H1 (cell line): Measurements from ENCODE around the gene LCN2. TPM values are rescaled to one million over a fixed set of nuclear protein-coding genes. Genes with fewer than 3 reads are reported as not detected.

Experiments used
- CTCF ChIA-PET: fragments of 300-600 bp; sonication (Branson Sonifier 250); formaldehyde crosslinking; loops from one replicate; lab custom pipeline; 2021; ENCODE audit not compliant: partially characterized antibody; lab: Charles Lee
- POLR2A ChIA-PET: fragments of 300-600 bp; sonication (Branson Sonifier 250); formaldehyde crosslinking; loops from one replicate; lab custom pipeline; 2021; ENCODE audit warnings: inconsistent platforms; ENCODE audit not compliant: partially characterized antibody; lab: Charles Lee
- DNase-seq, 2 experiments: peaks; one replicate each; pipeline versions ENCODE4 v3.0.0 to v3.0.0-alpha.2; 2010 to 2022; ENCODE audit warnings: low spot score in 2 of 2, low read depth in 1 of 2, mixed read lengths in 1 of 2
- FAIRE-seq: peaks from 2 replicates; lab custom pipeline; 2011; peaks lifted over from hg19 to GRCh38; lab: Jason Lieb, UNC
- H2AFZ ChIP-seq: 2 replicates; pipeline ENCODE4 v1.8.1; 2012; ENCODE audit warnings: low read length, inconsistent platforms
- H2AK5ac ChIP-seq: 2 replicates; pipeline ENCODE4 v1.6.1; 2013; ENCODE audit warnings: low read depth, low read length
- H2BK120ac ChIP-seq: replicated peaks from 2 replicates; pipeline ENCODE3; 2013; ENCODE audit warnings: low read depth, low read length, inconsistent platforms
- H2BK12ac ChIP-seq: 2 replicates; pipeline ENCODE4 v1.6.1; 2013; ENCODE audit warnings: low read depth, low read length
- H2BK15ac ChIP-seq: 2 replicates; pipeline ENCODE4 v1.6.1; 2013; ENCODE audit warnings: low read length
- H2BK20ac ChIP-seq: 2 replicates; pipeline ENCODE4 v1.6.1; 2013; ENCODE audit warnings: low read length
- H2BK5ac ChIP-seq: 2 replicates; pipeline ENCODE4 v1.6.1; 2013; ENCODE audit warnings: low read depth, low read length
- H3K14ac ChIP-seq: 2 replicates; pipeline ENCODE4 v1.6.1; 2013; ENCODE audit warnings: inconsistent platforms; ENCODE audit not compliant: insufficient read length
- H3K18ac ChIP-seq: 2 replicates; pipeline ENCODE4 v1.6.1; 2013; ENCODE audit warnings: low read length; ENCODE audit errors: extremely low read depth
- H3K23ac ChIP-seq: 2 replicates; pipeline ENCODE4 v1.6.1; 2013; ENCODE audit warnings: inconsistent platforms; ENCODE audit not compliant: insufficient read length
- H3K23me2 ChIP-seq: 2 replicates; pipeline ENCODE4 v1.6.1; 2013; ENCODE audit warnings: low read depth, low read length
- H3K27ac ChIP-seq: 2 replicates; pipeline ENCODE4 v1.6.1; 2011; ENCODE audit warnings: low read depth, low read length, inconsistent platforms
- H3K27me3 ChIP-seq, 4 experiments: replicated peaks in 1 of 4; 1 replicate in 1 of 4; 2 replicates in 3 of 4; pipeline versions ENCODE4 v1.6.1 to v1.8.1; 2011 to 2013; ENCODE audit warnings: low read length in 3 of 4, mild to moderate bottlenecking in 3 of 4, inconsistent platforms in 2 of 4, mixed read lengths in 2 of 4, moderate library complexity in 1 of 4; ENCODE audit not compliant: control insufficient read depth in 3 of 4, insufficient read depth in 3 of 4; ENCODE audit errors: extremely low read depth in 1 of 4
- H3K36me3 ChIP-seq, 4 experiments: 2 replicates each; pipeline versions ENCODE4 v1.6.1 to v1.8.1; 2011 to 2013; ENCODE audit warnings: mild to moderate bottlenecking in 4 of 4, low read length in 3 of 4, moderate library complexity in 2 of 4, control low read depth in 1 of 4, inconsistent platforms in 1 of 4; ENCODE audit not compliant: insufficient read depth in 4 of 4, control insufficient read depth in 2 of 4
- H3K4ac ChIP-seq: replicated peaks from 2 replicates; pipeline ENCODE3; 2013; ENCODE audit warnings: low read length, low read depth, mixed read lengths, inconsistent platforms; ENCODE audit not compliant: insufficient read length
- H3K4me1 ChIP-seq, 4 experiments: replicated peaks in 1 of 4; 1 replicate in 1 of 4; 2 replicates in 3 of 4; pipeline versions ENCODE4 v1.6.1 to v1.8.1; 2011 to 2013; ENCODE audit warnings: low read length in 3 of 4, inconsistent platforms in 2 of 4, mixed read lengths in 1 of 4; ENCODE audit not compliant: insufficient read depth in 4 of 4, control insufficient read depth in 3 of 4
- H3K4me2 ChIP-seq, 2 experiments: 2 replicates each; pipeline versions ENCODE4 v1.6.1 to v1.8.1; 2011 to 2013; ENCODE audit warnings: low read depth in 2 of 2, low read length in 2 of 2, control low read depth in 1 of 2, inconsistent platforms in 1 of 2, mild to moderate bottlenecking in 1 of 2; ENCODE audit not compliant: insufficient read depth in 1 of 2
- H3K4me3 ChIP-seq, 4 experiments: fragments of 200-600, 300-600 bp in 1 of 4; sonication (generic), shearing (Covaris generic), sonication (Bioruptor Twin) in 1 of 4; 2 replicates each; pipeline versions ENCODE4 v1.5.1 to v1.8.1; 2011 to 2016; ENCODE audit warnings: low read length in 4 of 4, low read depth in 3 of 4, control low read depth in 2 of 4, inconsistent platforms in 2 of 4, mild to moderate bottlenecking in 2 of 4, mixed read lengths in 1 of 4, moderate library complexity in 1 of 4; ENCODE audit not compliant: insufficient read depth in 2 of 4; ENCODE audit errors: extremely low read depth in 1 of 4
- H3K56ac ChIP-seq: replicated peaks from 2 replicates; pipeline ENCODE3; 2013; ENCODE audit warnings: low read depth, mild to moderate bottlenecking, mixed read lengths, low read length, inconsistent platforms; ENCODE audit not compliant: insufficient read length
- H3K79me1 ChIP-seq: 2 replicates; pipeline ENCODE4 v1.6.1; 2013; ENCODE audit warnings: low read depth, low read length, control low read depth
- H3K79me2 ChIP-seq, 2 experiments: 2 replicates each; pipeline versions ENCODE4 v1.6.1 to v1.8.1; 2012 to 2013; ENCODE audit warnings: low read length in 2 of 2, mild to moderate bottlenecking in 2 of 2, inconsistent platforms in 1 of 2; ENCODE audit not compliant: insufficient read depth in 2 of 2, control insufficient read depth in 1 of 2
- H3K9ac ChIP-seq, 4 experiments: replicated peaks in 1 of 4; 1 replicate in 1 of 4; 2 replicates in 3 of 4; pipeline versions ENCODE4 v1.6.1 to v1.8.1; 2011 to 2013; ENCODE audit warnings: low read depth in 3 of 4, low read length in 3 of 4, control low read depth in 2 of 4, mild to moderate bottlenecking in 2 of 4, moderate library complexity in 2 of 4, inconsistent platforms in 1 of 4; ENCODE audit errors: extremely low read depth in 1 of 4
- H3K9me3 ChIP-seq, 2 experiments: 2 replicates each; pipeline versions ENCODE4 v1.6.1 to v1.8.1; 2012 to 2013; ENCODE audit warnings: mild to moderate bottlenecking in 2 of 2, moderate library complexity in 2 of 2, control low read depth in 1 of 2, inconsistent platforms in 1 of 2, low read depth in 1 of 2, low read length in 1 of 2, mixed read lengths in 1 of 2; ENCODE audit not compliant: insufficient read depth in 2 of 2
- H4K20me1 ChIP-seq, 2 experiments: replicated peaks in 1 of 2; 2 replicates each; pipeline versions ENCODE3 to v1.8.1; 2011 to 2013; ENCODE audit warnings: inconsistent platforms in 2 of 2, low read length in 2 of 2, mild to moderate bottlenecking in 1 of 2; ENCODE audit not compliant: insufficient read depth in 2 of 2, control insufficient read depth in 1 of 2
- H4K5ac ChIP-seq: 2 replicates; pipeline ENCODE4 v1.6.1; 2013; ENCODE audit warnings: low read length, low read depth, mixed read lengths, inconsistent platforms; ENCODE audit not compliant: insufficient read length
- H4K8ac ChIP-seq: 2 replicates; pipeline ENCODE4 v1.8.0; 2013; ENCODE audit warnings: mild to moderate bottlenecking, moderate library complexity, low read length, inconsistent platforms; ENCODE audit not compliant: insufficient read depth; ENCODE audit errors: extremely low read depth
- H4K91ac ChIP-seq: replicated peaks from 2 replicates; pipeline ENCODE3; 2013; ENCODE audit warnings: low read length, mixed read lengths, inconsistent platforms; ENCODE audit not compliant: insufficient read length
- EZH2 ChIP-seq: fragments of 200-600 bp; sonication (generic); IDR thresholded peaks from 2 replicates; pipeline ENCODE4 v1.7.1; 2012; ENCODE audit warnings: low read depth, mild to moderate bottlenecking, moderate library complexity, low read length, inconsistent platforms; ENCODE audit not compliant: severe bottlenecking
- NRF1 ChIP-seq: IDR thresholded peaks from 2 replicates; pipeline ENCODE4 v1.6.1; 2011; ENCODE audit warnings: mild to moderate bottlenecking, low read depth, low read length, improper control_type of control experiment
- PHF8 ChIP-seq: fragments of 200-600 bp; sonication (generic); conservative IDR thresholded peaks from 2 replicates; pipeline ENCODE4 v1.7.1; 2012; ENCODE audit warnings: low read depth, mild to moderate bottlenecking, inconsistent platforms, low read length, moderate library complexity
- RBBP5 ChIP-seq: IDR thresholded peaks from 2 replicates; pipeline ENCODE4 v1.7.1; 2012; ENCODE audit warnings: low read depth, mild to moderate bottlenecking, inconsistent platforms, low read length, moderate library complexity, borderline replicate concordance
- RXRA ChIP-seq: IDR thresholded peaks from 2 replicates; pipeline ENCODE4 v1.6.1; 2011; ENCODE audit warnings: low read depth, mild to moderate bottlenecking, low read length, moderate library complexity; ENCODE audit not compliant: insufficient read depth
- TAF7 ChIP-seq: optimal IDR thresholded peaks from 2 replicates; pipeline ENCODE3; 2011; ENCODE audit warnings: low read depth, mild to moderate bottlenecking, inconsistent platforms, low read length, moderate library complexity, borderline replicate concordance
- WGBS, 2 experiments: shearing (Covaris generic) in 1 of 2; methylation state at CpG; one replicate each; pipeline versions ENCODE4 v1.1.6 to v1.1.7; 2013 to 2015; ENCODE audit warnings: low lambda C conversion rate in 2 of 2, mixed read lengths in 2 of 2, inconsistent platforms in 1 of 2, low coverage in 1 of 2, missing lambda C conversion rate in 1 of 2; ENCODE audit not compliant: insufficient replicate concordance in 2 of 2, insufficient coverage in 1 of 2, insufficient read length in 1 of 2; ENCODE audit errors: extremely low coverage in 1 of 2, missing lambda C conversion rate in 1 of 2; 5-methylcytosine and 5-hydroxymethylcytosine counted together
- polyA plus RNA-seq, 7 experiments: library from polyadenylated mRNA; depleted of rRNA in 3 of 7; stranded (reverse) in 5 of 7; unstranded in 2 of 7; fragments of >200 nt in 5 of 7; fragments of 200-250 nt in 2 of 7; gene quantifications; 1 replicate in 5 of 7; 2 replicates in 1 of 7; 4 replicates in 1 of 7; pipeline versions ENCODE4 v1.2.1 to v1.2.3, GENCODE V29; 2011 to 2013; ENCODE audit warnings: missing spikeins in 2 of 7, mixed read lengths in 2 of 7
- total RNA-seq: library from RNA; stranded (reverse); fragmentation: NEBNext Ultra II Directional; extraction: Animal tissue kit (Norgen Biotek cat#: 25700); gene quantifications from 2 replicates; pipeline ENCODE4 v1.2.1, GENCODE V29; 2021
- TF ChIP-seq, protein P1 (sequence below), 3 experiments: IDR thresholded peaks; 1 replicate in 2 of 3; 2 replicates in 1 of 3; pipeline versions ENCODE4 v1.5.1 to v1.6.1; 2011; ENCODE audit warnings: low read length in 3 of 3, mild to moderate bottlenecking in 3 of 3, inconsistent platforms in 2 of 3, low read depth in 1 of 3, moderate library complexity in 1 of 3; ENCODE audit not compliant: insufficient read depth in 1 of 3; ENCODE audit errors: control extremely low read depth in 1 of 3

Gene LCN2
- total and polyA plus RNA-seq, 2 of the 8 experiments (the other 6 are each of a cell fraction or from before 2014, with no cell fraction given), result 1.1 to 1.6 TPM

DNA sequence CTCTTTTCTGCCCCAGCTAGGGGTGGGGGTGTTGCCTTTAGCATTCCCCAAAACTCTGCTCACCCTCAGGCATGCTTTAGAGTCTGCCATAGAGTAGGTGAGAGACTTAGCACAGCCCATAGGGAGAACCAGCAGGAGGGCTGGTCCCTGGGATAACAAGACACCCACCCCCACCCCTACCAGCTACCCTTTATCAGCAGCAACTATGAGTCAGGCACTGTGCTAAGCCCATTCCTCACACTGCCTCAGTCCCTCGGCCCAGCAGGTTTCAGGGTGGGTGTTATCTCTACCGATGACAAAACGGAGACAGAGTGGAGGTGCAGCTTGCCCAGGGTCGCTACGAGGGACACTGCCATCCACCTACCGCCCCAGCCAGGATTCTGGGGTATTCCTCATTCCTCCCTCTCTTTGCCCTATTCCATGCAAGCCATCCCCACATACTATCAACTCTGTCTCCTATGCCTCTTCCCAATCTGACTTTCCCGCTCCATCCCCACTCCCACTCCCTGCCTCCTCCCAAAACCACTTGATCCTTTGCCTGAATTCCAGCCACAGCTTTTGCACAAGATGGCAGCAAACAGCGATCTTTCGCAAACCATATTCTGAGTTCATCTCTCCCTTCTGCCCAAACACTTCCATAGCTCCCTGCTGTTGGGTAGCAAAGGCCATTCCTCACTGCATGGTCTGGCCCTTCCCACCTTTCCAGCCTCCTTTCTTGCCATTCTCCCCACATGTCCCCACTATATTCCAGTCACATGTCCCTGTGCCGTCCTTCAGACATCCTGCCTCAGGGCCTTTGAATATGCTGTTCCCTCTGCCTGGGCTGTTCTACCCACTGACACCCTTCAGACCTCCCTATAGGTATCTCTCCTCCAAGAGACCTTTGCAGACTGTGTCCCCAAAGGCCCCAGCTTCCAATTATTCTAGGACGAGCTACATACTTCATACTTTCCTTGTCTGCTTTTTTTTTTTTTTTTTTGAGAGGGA, 37.0 kb downstream of the LCN2 start:
- DNase-seq (no peak), FAIRE-seq (no peak)
- Histone ChIP-seq H3K79me1 (no peaks in the 10 kb centered on the region; the same call in 1 of the 2 replicates), H3K27me3 (no peaks in the 10 kb centered on the region), H3K4ac (no peak overlapping the region), H2BK5ac (0 out of 2 replicates have a peak overlapping the region, but pooled peaks have one; percentile 24), H2AK5ac (no peak overlapping the region), H4K20me1 (peaks cover 0 to 6% of the 10 kb centered on the region in 2 experiments), H4K5ac (no peak overlapping the region), H4K91ac (no peak overlapping the region), H3K4me2 (no peak overlapping the region), H3K56ac (no peak overlapping the region), H3K9ac (no peak overlapping the region; a peak in 1 of 7 replicates), H3K23ac (no peak overlapping the region), H2BK120ac (no peak overlapping the region), H2BK12ac (no peak overlapping the region), H2BK15ac (no peak overlapping the region), H3K14ac (no peak overlapping the region), H3K4me3 (no peak overlapping the region), H3K79me2 (no peaks in the 10 kb centered on the region), H3K23me2 (peaks cover 6% of the 10 kb centered on the region; the same call in 1 of the 2 replicates), H3K18ac (no peak overlapping the region), H3K4me1 (peaks cover 0 to 8% (median 4%) of the 10 kb centered on the region in 4 experiments; a peak in 4 of 7 replicates), H3K9me3 (no peaks in the 10 kb centered on the region), H3K27ac (no peak overlapping the region), H3K36me3 (peaks cover 2 to 20% (median 7%) of the 10 kb centered on the region in 4 experiments; a peak in 5 of 8 replicates), H4K8ac (no peak overlapping the region), H2BK20ac (no peak overlapping the region), H2AFZ (no peak overlapping the region)
- WGBS, 2 experiments, result 91% methylated on average over 11 of the region's 11 CpGs; no CpG with 5 or more reads in 1 of the 2 experiments
- CTCF ChIA-PET, result interaction anchor here (0.6 to 1.7 kb wide), 9 partner anchors 9 to 1188 kb away, joined by 3 to 7 read pairs (median 4); no protein-coding TSS in a partner anchor
- POLR2A ChIA-PET, result interaction anchor here (1.2 to 2.1 kb wide), 3 partner anchors 9 to 17 kb away, joined by 3 to 6 read pairs (median 5); partner anchors contain the start of gene DNM1
- no peak for TF ChIP-seq RXRA
- TF ChIP-seq, protein P1, sequence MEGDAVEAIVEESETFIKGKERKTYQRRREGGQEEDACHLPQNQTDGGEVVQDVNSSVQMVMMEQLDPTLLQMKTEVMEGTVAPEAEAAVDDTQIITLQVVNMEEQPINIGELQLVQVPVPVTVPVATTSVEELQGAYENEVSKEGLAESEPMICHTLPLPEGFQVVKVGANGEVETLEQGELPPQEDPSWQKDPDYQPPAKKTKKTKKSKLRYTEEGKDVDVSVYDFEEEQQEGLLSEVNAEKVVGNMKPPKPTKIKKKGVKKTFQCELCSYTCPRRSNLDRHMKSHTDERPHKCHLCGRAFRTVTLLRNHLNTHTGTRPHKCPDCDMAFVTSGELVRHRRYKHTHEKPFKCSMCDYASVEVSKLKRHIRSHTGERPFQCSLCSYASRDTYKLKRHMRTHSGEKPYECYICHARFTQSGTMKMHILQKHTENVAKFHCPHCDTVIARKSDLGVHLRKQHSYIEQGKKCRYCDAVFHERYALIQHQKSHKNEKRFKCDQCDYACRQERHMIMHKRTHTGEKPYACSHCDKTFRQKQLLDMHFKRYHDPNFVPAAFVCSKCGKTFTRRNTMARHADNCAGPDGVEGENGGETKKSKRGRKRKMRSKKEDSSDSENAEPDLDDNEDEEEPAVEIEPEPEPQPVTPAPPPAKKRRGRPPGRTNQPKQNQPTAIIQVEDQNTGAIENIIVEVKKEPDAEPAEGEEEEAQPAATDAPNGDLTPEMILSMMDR (IDR thresholded peaks at IDR 0.05; ENCODE audit: control extremely low read depth in 1 of 3, insufficient read depth in 1 of 3, low read depth in 1 of 3, low read length in 3 of 3), result no peak
- TF ChIP-seq RBBP5, result no peak
- no peak for TF ChIP-seq EZH2
- no peak for TF ChIP-seq TAF7
- TF ChIP-seq NRF1, result no peak
- TF ChIP-seq PHF8, result no peak
